Trophoblast cell (in vitro differentiated cells and primary cell): ENCODE measurements around the gene CACNA1C.

Experiments
- DNase-seq, 2 donors: peaks; one replicate each; pipeline ENCODE4 v3.0.0-alpha.2; 2016
- H2AFZ ChIP-seq: 2 replicates; pipeline ENCODE4 v1.6.1; 2013; ENCODE audit warnings: low read length, moderate library complexity, mild to moderate bottlenecking; ENCODE audit not compliant: insufficient read depth, poor library complexity
- H2AK5ac ChIP-seq: 2 replicates; pipeline ENCODE4 v1.6.1; 2013; ENCODE audit warnings: mild to moderate bottlenecking, low read length
- H2BK120ac ChIP-seq: 2 replicates; pipeline ENCODE4 v1.6.1; 2013; ENCODE audit warnings: low read length, mild to moderate bottlenecking, moderate library complexity; ENCODE audit not compliant: insufficient read depth, poor library complexity
- H2BK12ac ChIP-seq: 2 replicates; pipeline ENCODE4 v1.6.1; 2013; ENCODE audit warnings: mild to moderate bottlenecking, low read length, moderate library complexity
- H2BK5ac ChIP-seq: 2 replicates; pipeline ENCODE4 v1.6.1; 2013; ENCODE audit warnings: low read length, low read depth, moderate library complexity, mild to moderate bottlenecking; ENCODE audit not compliant: poor library complexity
- H3K14ac ChIP-seq: 2 replicates; pipeline ENCODE4 v1.6.1; 2013; ENCODE audit warnings: mild to moderate bottlenecking, low read length
- H3K18ac ChIP-seq: 2 replicates; pipeline ENCODE4 v1.6.1; 2013; ENCODE audit warnings: mild to moderate bottlenecking, low read length
- H3K23ac ChIP-seq: 2 replicates; pipeline ENCODE4 v1.6.1; 2013; ENCODE audit warnings: low read length
- H3K27ac ChIP-seq: 2 replicates; pipeline ENCODE4 v1.5.1; 2013; ENCODE audit warnings: low read depth, mild to moderate bottlenecking, inconsistent platforms, low read length, moderate library complexity
- H3K27me3 ChIP-seq: 2 replicates; pipeline ENCODE4 v1.6.1; 2013; ENCODE audit warnings: inconsistent platforms, mild to moderate bottlenecking, low read length, moderate library complexity; ENCODE audit not compliant: insufficient read depth
- H3K36me3 ChIP-seq, 2 experiments: 1 replicate in 1 of 2; 2 replicates in 1 of 2; pipeline ENCODE4 v1.6.1; 2013; ENCODE audit warnings: low read length in 2 of 2, mild to moderate bottlenecking in 2 of 2, moderate library complexity in 1 of 2; ENCODE audit not compliant: insufficient read depth in 2 of 2, control insufficient read depth in 1 of 2
- H3K4ac ChIP-seq: 2 replicates; pipeline ENCODE4 v1.6.1; 2013; ENCODE audit warnings: low read depth, mild to moderate bottlenecking, low read length, moderate library complexity
- H3K4me1 ChIP-seq, 2 experiments: 1 replicate in 1 of 2; 2 replicates in 1 of 2; pipeline ENCODE4 v1.6.1; 2013; ENCODE audit warnings: low read length in 2 of 2, mild to moderate bottlenecking in 2 of 2, moderate library complexity in 1 of 2; ENCODE audit not compliant: insufficient read depth in 2 of 2, control insufficient read depth in 1 of 2
- H3K4me2 ChIP-seq: 2 replicates; pipeline ENCODE4 v1.6.1; 2013; ENCODE audit warnings: inconsistent platforms, mild to moderate bottlenecking, low read length, moderate library complexity
- H3K4me3 ChIP-seq: 2 replicates; pipeline ENCODE4 v1.5.1; 2013; ENCODE audit warnings: mild to moderate bottlenecking, low read depth, low read length, inconsistent platforms
- H3K79me1 ChIP-seq: one replicate; pipeline ENCODE4 v1.6.1; 2013; ENCODE audit warnings: low read length
- H3K79me2 ChIP-seq: 2 replicates; pipeline ENCODE4 v1.6.1; 2013; ENCODE audit warnings: low read length, mild to moderate bottlenecking; ENCODE audit not compliant: control insufficient read depth, insufficient read depth, poor library complexity
- H3K9ac ChIP-seq: 2 replicates; pipeline ENCODE4 v1.6.1; 2013; ENCODE audit warnings: mild to moderate bottlenecking, low read length
- H3K9me3 ChIP-seq: 2 replicates; pipeline ENCODE4 v1.6.1; 2013; ENCODE audit warnings: low read depth, mild to moderate bottlenecking, control low read depth, inconsistent platforms, low read length; ENCODE audit not compliant: insufficient read depth
- H4K12ac ChIP-seq: 2 replicates; pipeline ENCODE4 v1.6.1; 2013; ENCODE audit warnings: low read depth, mild to moderate bottlenecking, low read length, moderate library complexity
- H4K8ac ChIP-seq: 2 replicates; pipeline ENCODE4 v1.6.1; 2013; ENCODE audit warnings: low read depth, mild to moderate bottlenecking, low read length, moderate library complexity
- H4K91ac ChIP-seq: one replicate; pipeline ENCODE4 v1.6.1; 2013; ENCODE audit warnings: low read depth, mild to moderate bottlenecking, low read length, moderate library complexity
- WGBS: extraction: QIAGEN DNeasy Blood & Tissue Kit; methylation state at CpG from one replicate; pipeline ENCODE4 v1.1.7; 2013; ENCODE audit warnings: missing lambda C conversion rate; ENCODE audit not compliant: insufficient read length, insufficient coverage; ENCODE audit errors: extremely low coverage; 5-methylcytosine and 5-hydroxymethylcytosine counted together

CACNA1C gene

GRCh38 chr12:2465681-2466080, 412.9 kb downstream of the CACNA1C start:
- no peak overlapping the region for H4K8ac ChIP-seq
- no peak overlapping the region for H2AFZ ChIP-seq
- no peak overlapping the region for H4K91ac ChIP-seq
- no peak overlapping the region for H3K4me3 ChIP-seq
- H3K4me1 ChIP-seq, result no peaks in the 10 kb centered on the region
- H2BK12ac ChIP-seq, result no peak overlapping the region
- no peaks in the 10 kb centered on the region for H3K79me2 ChIP-seq
- no peak overlapping the region for H3K4ac ChIP-seq
- H3K4me2 ChIP-seq, result no peak overlapping the region
- no peak overlapping the region for H4K12ac ChIP-seq
- no peaks in the 10 kb centered on the region for H3K9me3 ChIP-seq
- no peak overlapping the region for H2BK120ac ChIP-seq
- H3K36me3 ChIP-seq, result no peaks in the 10 kb centered on the region
- H3K9ac ChIP-seq, result no peak overlapping the region
- no peak overlapping the region for H3K23ac ChIP-seq
- H2AK5ac ChIP-seq, result no peak overlapping the region
- no peak overlapping the region for H2BK5ac ChIP-seq
- H3K27me3 ChIP-seq, result no peaks in the 10 kb centered on the region
- no CpG with 5 or more reads among the region's 10 CpGs for WGBS
- no peak overlapping the region for H3K14ac ChIP-seq
- H3K27ac ChIP-seq, result no peak overlapping the region
- no peaks in the 10 kb centered on the region for H3K79me1 ChIP-seq
- H3K18ac ChIP-seq, result no peak overlapping the region
- no peak for DNase-seq

GRCh38 chr12:2466211-2466610, 413.4 kb downstream of the CACNA1C start:
- no peak overlapping the region for H3K23ac ChIP-seq
- H2BK120ac ChIP-seq, result no peak overlapping the region
- no CpG with 5 or more reads among the region's 3 CpGs for WGBS
- H3K4me1 ChIP-seq, result no peaks in the 10 kb centered on the region
- no peaks in the 10 kb centered on the region for H3K27me3 ChIP-seq
- no peak overlapping the region for H3K4ac ChIP-seq
- no peak overlapping the region for H3K27ac ChIP-seq
- H3K4me3 ChIP-seq, result no peak overlapping the region
- no peak overlapping the region for H4K91ac ChIP-seq
- H3K36me3 ChIP-seq, result no peaks in the 10 kb centered on the region
- no peak overlapping the region for H2AFZ ChIP-seq
- no peak overlapping the region for H3K14ac ChIP-seq
- H2BK5ac ChIP-seq, result no peak overlapping the region
- H3K9me3 ChIP-seq, result no peaks in the 10 kb centered on the region
- no peaks in the 10 kb centered on the region for H3K79me2 ChIP-seq
- H2AK5ac ChIP-seq, result no peak overlapping the region
- no peak overlapping the region for H3K4me2 ChIP-seq
- no peak overlapping the region for H3K9ac ChIP-seq
- H3K79me1 ChIP-seq, result no peaks in the 10 kb centered on the region
- H3K18ac ChIP-seq, result no peak overlapping the region
- no peak overlapping the region for H4K8ac ChIP-seq
- DNase-seq, result no peak
- no peak overlapping the region for H4K12ac ChIP-seq
- no peak overlapping the region for H2BK12ac ChIP-seq

- no peaks in the 10 kb centered on the region for H3K36me3 ChIP-seq
- H3K4me2 ChIP-seq, result no peak overlapping the region
- no peaks in the 10 kb centered on the region for H3K27me3 ChIP-seq
- H3K4ac ChIP-seq, result no peak overlapping the region
- no peak overlapping the region for H4K12ac ChIP-seq
- no CpG with 5 or more reads among the region's 17 CpGs for WGBS
- no peaks in the 10 kb centered on the region for H3K79me1 ChIP-seq
- H2AFZ ChIP-seq, result no peak overlapping the region
- H3K27ac ChIP-seq, result no peak overlapping the region
- no peaks in the 10 kb centered on the region for H3K9me3 ChIP-seq
- no peak overlapping the region for H3K23ac ChIP-seq
- H3K14ac ChIP-seq, result no peak overlapping the region
- no peak overlapping the region for H2BK12ac ChIP-seq
- no peaks in the 10 kb centered on the region for H3K4me1 ChIP-seq
- H3K9ac ChIP-seq, result no peak overlapping the region
- H3K4me3 ChIP-seq, result no peak overlapping the region
- H4K91ac ChIP-seq, result no peak overlapping the region
- no peak overlapping the region for H2BK120ac ChIP-seq
- no peak overlapping the region for H4K8ac ChIP-seq
- no peak overlapping the region for H2BK5ac ChIP-seq
- no peak overlapping the region for H2AK5ac ChIP-seq
- DNase-seq, result no peak
- H3K18ac ChIP-seq, result no peak overlapping the region
- H3K79me2 ChIP-seq, result no peaks in the 10 kb centered on the region
Measured at GRCh38 chr12:2467447-2468195, 414.8 kb downstream of the CACNA1C start.

- Histone ChIP-seq H4K12ac (no peak overlapping the region), H3K27ac (no peak overlapping the region), H2BK5ac (no peak overlapping the region), H2BK12ac (no peak overlapping the region), H2BK120ac (no peak overlapping the region), H3K4me3 (peak overlapping the region; percentile 58), H2AK5ac (no peak overlapping the region), H3K14ac (no peak overlapping the region), H4K8ac (no peak overlapping the region), H4K91ac (no peak overlapping the region), H3K4me2 (no peak overlapping the region), H3K4ac (no peak overlapping the region), H3K79me1 (no peaks in the 10 kb centered on the region), H3K18ac (no peak overlapping the region), H3K4me1 (no peaks in the 10 kb centered on the region), H3K79me2 (no peaks in the 10 kb centered on the region), H3K27me3 (no peaks in the 10 kb centered on the region), H3K36me3 (no peaks in the 10 kb centered on the region), H2AFZ (no peak overlapping the region), H3K23ac (no peak overlapping the region), H3K9ac (no peak overlapping the region), H3K9me3 (peaks cover 2% of the 10 kb centered on the region)
- no peak for DNase-seq
- WGBS, result no CpG with 5 or more reads among the region's 5 CpGs
Measured at GRCh38 chr12:2475984-2476383, 423.2 kb downstream of the CACNA1C start.
